Ovary (tissue), 3 donors: ENCODE data around the gene SLC27A6.

ENCODE experiments used
- POLR2A ChIP-seq: fragments of 450-650 bp; IDR thresholded peaks from one replicate; pipeline ENCODE4 v1.6.1; 2017; ENCODE audit warnings: antibody characterized with exemption, mild to moderate bottlenecking, moderate library complexity
- TF ChIP-seq, protein P1 (sequence below), 3 donors: fragments of 450-650 bp in 2 of 3; fragments of 200-600 bp in 1 of 3; IDR thresholded peaks; one replicate each; pipeline versions ENCODE4 v1.5.1 to v1.8.0; 2016 to 2022; ENCODE audit warnings: antibody characterized with exemption in 3 of 3, mild to moderate bottlenecking in 1 of 3
- donor health status: DM: no; HTN: no; CAD: no.

DNA sequence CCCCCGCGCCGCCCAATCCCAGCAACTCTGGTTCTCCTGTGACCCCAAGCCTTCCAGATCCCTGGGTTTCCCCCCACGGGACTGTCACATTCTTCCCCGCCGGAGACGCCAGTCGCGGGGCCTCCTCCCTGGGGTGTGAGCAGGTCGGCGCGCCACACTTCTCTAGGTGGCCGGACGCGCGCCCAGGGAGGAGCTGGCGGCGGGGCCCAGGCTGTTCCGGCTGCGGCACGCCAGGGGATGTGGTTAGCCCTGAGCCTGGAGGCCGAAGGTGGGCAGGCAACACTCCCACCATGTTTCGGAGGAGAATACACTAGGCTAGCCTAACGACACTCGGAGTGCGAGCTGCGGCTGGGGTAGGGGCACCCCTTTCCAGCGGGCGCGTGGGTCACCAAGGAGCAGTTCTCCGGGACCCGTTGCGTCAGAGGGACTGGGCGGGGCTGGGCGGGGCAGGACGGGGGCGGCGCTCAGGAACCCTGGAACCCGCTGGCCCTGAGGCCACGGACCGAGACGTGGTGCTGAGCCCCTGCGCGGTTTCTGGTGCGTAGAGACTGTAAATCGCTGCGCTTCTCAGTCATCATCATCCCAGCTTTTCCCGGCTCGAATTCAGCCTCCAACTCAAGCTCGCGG, at the start of gene SLC27A6:
- TF ChIP-seq POLR2A: no peak
- TF ChIP-seq, protein P1, sequence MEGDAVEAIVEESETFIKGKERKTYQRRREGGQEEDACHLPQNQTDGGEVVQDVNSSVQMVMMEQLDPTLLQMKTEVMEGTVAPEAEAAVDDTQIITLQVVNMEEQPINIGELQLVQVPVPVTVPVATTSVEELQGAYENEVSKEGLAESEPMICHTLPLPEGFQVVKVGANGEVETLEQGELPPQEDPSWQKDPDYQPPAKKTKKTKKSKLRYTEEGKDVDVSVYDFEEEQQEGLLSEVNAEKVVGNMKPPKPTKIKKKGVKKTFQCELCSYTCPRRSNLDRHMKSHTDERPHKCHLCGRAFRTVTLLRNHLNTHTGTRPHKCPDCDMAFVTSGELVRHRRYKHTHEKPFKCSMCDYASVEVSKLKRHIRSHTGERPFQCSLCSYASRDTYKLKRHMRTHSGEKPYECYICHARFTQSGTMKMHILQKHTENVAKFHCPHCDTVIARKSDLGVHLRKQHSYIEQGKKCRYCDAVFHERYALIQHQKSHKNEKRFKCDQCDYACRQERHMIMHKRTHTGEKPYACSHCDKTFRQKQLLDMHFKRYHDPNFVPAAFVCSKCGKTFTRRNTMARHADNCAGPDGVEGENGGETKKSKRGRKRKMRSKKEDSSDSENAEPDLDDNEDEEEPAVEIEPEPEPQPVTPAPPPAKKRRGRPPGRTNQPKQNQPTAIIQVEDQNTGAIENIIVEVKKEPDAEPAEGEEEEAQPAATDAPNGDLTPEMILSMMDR (IDR thresholded peaks at IDR 0.05): no peak
